Endothelial cell (in vitro differentiated cells): ENCODE data around the gene DHRSX. TPM values are rescaled to one million over a fixed set of nuclear protein-coding genes. Genes with fewer than 3 reads are reported as not detected.

Experiments used
- DNase-seq: peaks from one replicate; pipeline ENCODE4 v3.0.0; 2021; ENCODE audit warnings: low spot score
- H3K27ac Mint-ChIP-seq: one replicate; pipeline ENCODE4 v1.8.0; 2021; ENCODE audit warnings: mixed read lengths, inconsistent platforms; ENCODE audit not compliant: unreplicated experiment
- H3K27me3 Mint-ChIP-seq: one replicate; pipeline ENCODE4 v1.8.0; 2021; ENCODE audit warnings: mild to moderate bottlenecking, moderate library complexity, mixed read lengths, inconsistent platforms; ENCODE audit not compliant: unreplicated experiment
- H3K36me3 Mint-ChIP-seq: one replicate; pipeline ENCODE4 v1.8.0; 2021; ENCODE audit warnings: mild to moderate bottlenecking, low read depth, mixed read lengths, inconsistent platforms; ENCODE audit not compliant: unreplicated experiment
- H3K4me1 Mint-ChIP-seq: one replicate; pipeline ENCODE4 v1.8.0; 2021; ENCODE audit warnings: mild to moderate bottlenecking, mixed read lengths, inconsistent platforms; ENCODE audit not compliant: unreplicated experiment
- H3K4me3 Mint-ChIP-seq: one replicate; pipeline ENCODE4 v1.8.0; 2021; ENCODE audit warnings: mild to moderate bottlenecking, mixed read lengths, inconsistent platforms; ENCODE audit not compliant: unreplicated experiment
- H3K9me3 Mint-ChIP-seq: one replicate; pipeline ENCODE4 v1.8.0; 2021; ENCODE audit warnings: mixed read lengths, inconsistent platforms; ENCODE audit not compliant: unreplicated experiment
- CTCF ChIP-seq: fragments of 200-600 bp; sonication (generic); IDR thresholded peaks from one replicate; pipeline ENCODE4 v1.5.0; 2021; ENCODE audit warnings: antibody characterized with exemption; ENCODE audit not compliant: unreplicated experiment
- total RNA-seq: library from RNA; stranded (reverse); fragmentation: NEBNext Ultra II Directional; extraction: Animal tissue kit (Norgen Biotek cat#: 25700); gene quantifications from one replicate; pipeline ENCODE4 v1.2.1, GENCODE V29; 2021; ENCODE audit not compliant: unreplicated experiment

DHRSX gene
- total RNA-seq, 1 donor from 2014 or later: 22.2 TPM

- peaks cover 8% of the 10 kb centered on the region for H3K36me3 Mint-ChIP-seq
- H3K9me3 Mint-ChIP-seq: no peaks in the 10 kb centered on the region
- H3K4me3 Mint-ChIP-seq: no peak overlapping the region
- no peak overlapping the region for H3K27ac Mint-ChIP-seq
- peaks cover 3% of the 10 kb centered on the region for H3K27me3 Mint-ChIP-seq
- no peak for DNase-seq
- no peaks in the 10 kb centered on the region for H3K4me1 Mint-ChIP-seq
- TF ChIP-seq CTCF: no peak
These were observed 51.5 kb downstream of the DHRSX start for GRCh38 chrX:2449135-2449886.

- no peaks in the 10 kb centered on the region for H3K27me3 Mint-ChIP-seq
- peak overlapping the region; percentile 37 for H3K4me3 Mint-ChIP-seq
- H3K27ac Mint-ChIP-seq: no peak overlapping the region
- no peak for DNase-seq
- no peaks in the 10 kb centered on the region for H3K9me3 Mint-ChIP-seq
- H3K4me1 Mint-ChIP-seq: no peaks in the 10 kb centered on the region
- TF ChIP-seq CTCF: no peak
- peaks cover 8% of the 10 kb centered on the region for H3K36me3 Mint-ChIP-seq
These were observed 53.3 kb downstream of the DHRSX start for GRCh38 chrX:2447484-2447883.

GRCh38 chrX:2446815-2447214, 54.0 kb downstream of the DHRSX start:
- Mint-ChIP-seq H3K27ac (no peak overlapping the region), H3K27me3 (no peaks in the 10 kb centered on the region), H3K4me3 (no peak overlapping the region), H3K4me1 (no peaks in the 10 kb centered on the region), H3K9me3 (no peaks in the 10 kb centered on the region), H3K36me3 (peaks cover 8% of the 10 kb centered on the region)
- TF ChIP-seq CTCF: no peak
- DNase-seq: no peak

GRCh38 chrX:2445662-2446623, 54.8 kb downstream of the DHRSX start:
- DNase-seq: no peak
- no peak for TF ChIP-seq CTCF
- Mint-ChIP-seq H3K27ac (no peak overlapping the region), H3K9me3 (peaks cover 1% of the 10 kb centered on the region), H3K36me3 (peaks cover 11% of the 10 kb centered on the region), H3K27me3 (no peaks in the 10 kb centered on the region), H3K4me3 (no peak overlapping the region), H3K4me1 (no peaks in the 10 kb centered on the region)
